ENCODE measurements around the gene ZSCAN10. TPM values are rescaled to one million over a fixed set of nuclear protein-coding genes. Genes with fewer than 3 reads are reported as not detected.

The ZSCAN10 gene
- total RNA-seq, 1 experiment from 2014 or later = 207 TPM

- Histone ChIP-seq H2BK15ac (ENCODE audit: low read depth, low read length) (no peak overlapping the region), H4K91ac (ENCODE audit: insufficient read length, low read depth, low read length) (no peak overlapping the region), H2AFZ (ENCODE audit: low read length) (no peak overlapping the region), H2BK5ac (ENCODE audit: insufficient read length, low read length) (no peak overlapping the region), H2AK5ac (ENCODE audit: insufficient read length, low read length) (no peak overlapping the region), H3K9ac (ENCODE audit: extremely low read depth, insufficient read length, low read length) (no peak overlapping the region), H3K56ac (ENCODE audit: insufficient read length, low read depth, low read length) (no peak overlapping the region), H3K9me3 (ENCODE audit: control insufficient read depth, low read depth, low read length) (no peaks in the 10 kb centered on the region), H4K5ac (ENCODE audit: insufficient read length, low read depth, low read length) (no peak overlapping the region), H3T11ph (ENCODE audit: low read length) (no peak overlapping the region), H3K27ac (ENCODE audit: insufficient read length, low read depth, low read length) (no peak overlapping the region), H3K4me2 (ENCODE audit: insufficient read depth, insufficient read length, low read length) (no peak overlapping the region), H3K79me2 (ENCODE audit: insufficient read depth, low read length) (peaks cover 8% of the 10 kb centered on the region), H3K79me1 (ENCODE audit: insufficient read depth, low read depth, low read length, poor library complexity, severe bottlenecking) (peaks cover 2% of the 10 kb centered on the region), H3K23ac (ENCODE audit: insufficient read length, low read depth, low read length) (no peak overlapping the region), H3K14ac (ENCODE audit: insufficient read depth, low read length) (no peak overlapping the region), H3K18ac (ENCODE audit: insufficient read length, low read depth, low read length) (no peak overlapping the region), H4K20me1 (ENCODE audit: control insufficient read depth, insufficient read depth, insufficient read length) (peaks cover 2% of the 10 kb centered on the region), H4K8ac (replicated peaks; ENCODE audit: insufficient read length, low read depth, low read length) (no peak overlapping the region), H3K27me3 (ENCODE audit: insufficient read depth, low read length) (no peaks in the 10 kb centered on the region), H3K23me2 (ENCODE audit: insufficient read length, low read depth, low read length, poor library complexity, severe bottlenecking) (peaks cover 10% of the 10 kb centered on the region), H3K4ac (ENCODE audit: low read depth, low read length) (no peak overlapping the region), H3K4me1 (ENCODE audit: insufficient read depth, low read length) (peaks cover 3% of the 10 kb centered on the region; the same call in 1 of the 2 replicates), H2BK12ac (ENCODE audit: insufficient read length, low read depth, low read length) (no peak overlapping the region), H2BK120ac (ENCODE audit: low read depth, low read length, poor library complexity, severe bottlenecking) (no peak overlapping the region), H2BK20ac (ENCODE audit: low read depth, low read length, poor library complexity, severe bottlenecking) (no peak overlapping the region)
- Mint-ChIP-seq H3K36me3 (ENCODE audit: insufficient read depth in 1 of 3, low read depth in 3 of 3) (peaks cover 2 to 25% (median 12%) of the 10 kb centered on the region in 3 experiments; a peak in 6 of 7 replicates), H3K4me1 (peaks cover 38 to 40% of the 10 kb centered on the region in 2 experiments), H3K27me3 (ENCODE audit: low read depth) (no peaks in the 10 kb centered on the region; the same call in 1 of the 2 replicates), H3K4me3 (peak overlapping the region; percentile 36 to 73; a peak in 3 of 5 replicates), H3K9me3 (no peaks in the 10 kb centered on the region), H3K27ac (peak overlapping the region in 1 of 3 experiments; percentile 38; a peak in 1 of 7 replicates)
- peak; percentile 82 for DNase-seq
- peak; percentile 75 for TF ChIP-seq CTCF (conservative IDR thresholded peaks at IDR 0.05)
- WGBS (ENCODE audit: extremely low coverage, insufficient read length, low lambda C conversion rate) = no CpG with 5 or more reads among the region's 12 CpGs
Observed at GRCh38 chr16:3131755-3132377, 32.8 kb upstream of the ZSCAN10 start.

Measured in H9 (cell line).